ENCODE measurements around the gene DTX3.

The DTX3 gene

GRCh38 chr12:57618966-57619433, 14.4 kb downstream of the DTX3 start:
- no peak for DNase-seq (ENCODE audit: low spot score)
- TF ChIP-seq CTCF (IDR thresholded peaks at IDR 0.05; ENCODE audit: extremely low read depth, missing control alignments) = no peak

GRCh38 chr12:57619434-57620244, 15.0 kb downstream of the DTX3 start:
- no peak for TF ChIP-seq CTCF (IDR thresholded peaks at IDR 0.05; ENCODE audit: extremely low read depth, missing control alignments)
- peak; percentile 43 for DNase-seq (ENCODE audit: low spot score)

- TF ChIP-seq CTCF (IDR thresholded peaks at IDR 0.05; ENCODE audit: extremely low read depth, missing control alignments) = no peak
- no peak for DNase-seq (ENCODE audit: low spot score)
Observed at GRCh38 chr12:57620245-57620935, 15.8 kb downstream of the DTX3 start.

- TF ChIP-seq CTCF (IDR thresholded peaks at IDR 0.05; ENCODE audit: extremely low read depth, missing control alignments) = no peak
- peak; percentile 53 for DNase-seq (ENCODE audit: low spot score)
Observed at GRCh38 chr12:57620936-57621496, 16.4 kb downstream of the DTX3 start.

GRCh38 chr12:57621497-57622292, 17.1 kb downstream of the DTX3 start:
- peak; percentile 88 for TF ChIP-seq CTCF (IDR thresholded peaks at IDR 0.05; ENCODE audit: extremely low read depth, missing control alignments)
- peak; percentile 88 for DNase-seq (ENCODE audit: low spot score)

GRCh38 chr12:57622293-57623245, 17.9 kb downstream of the DTX3 start:
- DNase-seq (ENCODE audit: low spot score) = no peak
- no peak for TF ChIP-seq CTCF (IDR thresholded peaks at IDR 0.05; ENCODE audit: extremely low read depth, missing control alignments)
